Fibroblast of lung (primary cell): Measurements from ENCODE around the gene SLC7A6. TPM values are rescaled to one million over a fixed set of nuclear protein-coding genes. Genes with fewer than 3 reads are reported as not detected.

Experiments used
- DNase-seq, 2 donors: peaks; one replicate each; pipeline versions ENCODE4 v3.0.0 to v3.0.0-alpha.2; 2010; ENCODE audit warnings: low read depth in 2 of 2
- H2AFZ ChIP-seq: 2 replicates; pipeline ENCODE4 v1.5.1; 2012; ENCODE audit warnings: low read length, control low read depth, inconsistent platforms
- H3K27ac ChIP-seq: 2 replicates; pipeline ENCODE4 v1.5.1; 2011; ENCODE audit warnings: low read length, control low read depth; ENCODE audit not compliant: insufficient read depth
- H3K27me3 ChIP-seq: 2 replicates; pipeline ENCODE4 v1.5.1; 2011; ENCODE audit warnings: mild to moderate bottlenecking, low read length; ENCODE audit not compliant: control insufficient read depth, insufficient read depth
- H3K36me3 ChIP-seq: 2 replicates; pipeline ENCODE4 v1.5.1; 2011; ENCODE audit warnings: low read length; ENCODE audit not compliant: control insufficient read depth, insufficient read depth
- H3K4me1 ChIP-seq: 2 replicates; pipeline ENCODE4 v1.5.1; 2011; ENCODE audit warnings: low read length; ENCODE audit not compliant: control insufficient read depth, insufficient read depth; ENCODE audit errors: extremely low read depth
- H3K4me2 ChIP-seq: 2 replicates; pipeline ENCODE4 v1.5.1; 2011; ENCODE audit warnings: low read length, control low read depth; ENCODE audit not compliant: insufficient read depth; ENCODE audit errors: extremely low read depth
- H3K4me3 ChIP-seq, 4 experiments: fragments of 200-600 bp in 1 of 4; sonication (generic) in 1 of 4; replicated peaks in 1 of 4; 2 replicates each; pipeline ENCODE4 v1.5.1; 2011 to 2016; ENCODE audit warnings: low read length in 4 of 4, low read depth in 3 of 4, mild to moderate bottlenecking in 3 of 4, control low read depth in 2 of 4, inconsistent platforms in 1 of 4, mixed read lengths in 1 of 4; ENCODE audit not compliant: insufficient read depth in 1 of 4; ENCODE audit errors: control extremely low read depth in 1 of 4
- H3K79me2 ChIP-seq: 2 replicates; pipeline ENCODE4 v1.5.1; 2012; ENCODE audit warnings: mild to moderate bottlenecking, low read length, inconsistent platforms; ENCODE audit not compliant: control insufficient read depth, insufficient read depth
- H3K9ac ChIP-seq: 2 replicates; pipeline ENCODE4 v1.5.1; 2011; ENCODE audit warnings: mild to moderate bottlenecking, low read length, control low read depth; ENCODE audit not compliant: insufficient read depth
- H3K9me3 ChIP-seq: 2 replicates; pipeline ENCODE4 v1.5.1; 2012; ENCODE audit warnings: low read depth, low read length; ENCODE audit not compliant: control insufficient read depth, insufficient read depth
- H4K20me1 ChIP-seq: 2 replicates; pipeline ENCODE4 v1.5.1; 2011; ENCODE audit warnings: low read length; ENCODE audit not compliant: control insufficient read depth, insufficient read depth; ENCODE audit errors: extremely low read depth
- EZH2 ChIP-seq: IDR thresholded peaks from 2 replicates; pipeline ENCODE4 v1.5.1; 2012; ENCODE audit warnings: low read length, control low read depth, mild to moderate bottlenecking; ENCODE audit errors: missing control alignments
- polyA plus RNA-seq, 2 donors: library from polyadenylated mRNA; depleted of rRNA in 1 of 2; stranded (reverse) in 1 of 2; unstranded in 1 of 2; fragments of >200 nt; gene quantifications; 2 replicates each; pipeline ENCODE4 v1.2.1, GENCODE V29; 2011 to 2012; ENCODE audit warnings: missing spikeins in 1 of 2
- total RNA-seq: library from RNA; depleted of rRNA; stranded (reverse); fragments of >200 nt; gene quantifications from 2 replicates; pipeline ENCODE4 v1.2.1, GENCODE V29; 2014
- TF ChIP-seq, protein P1 (sequence below), 2 donors: IDR thresholded peaks in 1 of 2; conservative IDR thresholded peaks in 1 of 2; 1 replicate in 1 of 2; 2 replicates in 1 of 2; pipeline ENCODE4 v1.5.1; 2011 to 2012; ENCODE audit warnings: low read length in 2 of 2, control low read depth in 1 of 2, inconsistent platforms in 1 of 2, low read depth in 1 of 2, mild to moderate bottlenecking in 1 of 2

SLC7A6 gene
- total and polyA plus RNA-seq, 2 donors (not counting 1 experiment from before 2014, with no cell fraction given) = 11.9 to 19.0 TPM

DNA sequence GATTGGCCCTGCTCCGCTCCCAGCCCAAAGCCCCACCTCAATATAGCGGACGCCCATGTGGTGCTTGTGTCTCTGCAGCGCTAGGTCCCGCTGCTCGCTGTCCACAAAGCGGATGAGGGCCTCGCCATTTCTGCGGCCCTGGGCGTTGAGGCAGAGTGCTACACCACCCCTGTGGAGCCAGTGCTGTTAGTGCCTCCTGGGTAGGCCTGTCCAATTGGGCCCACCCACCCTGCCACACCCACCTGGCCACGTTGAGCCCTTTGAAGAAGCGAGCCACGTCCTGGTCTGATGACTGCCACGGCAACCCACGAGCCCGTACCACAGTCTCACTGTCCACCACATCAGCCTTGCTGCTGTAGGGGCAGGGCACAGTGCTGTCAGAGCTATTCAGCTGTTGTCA lies 32.0 kb upstream of the SLC7A6 start:
- no peak for TF ChIP-seq EZH2
- TF ChIP-seq, protein P1, sequence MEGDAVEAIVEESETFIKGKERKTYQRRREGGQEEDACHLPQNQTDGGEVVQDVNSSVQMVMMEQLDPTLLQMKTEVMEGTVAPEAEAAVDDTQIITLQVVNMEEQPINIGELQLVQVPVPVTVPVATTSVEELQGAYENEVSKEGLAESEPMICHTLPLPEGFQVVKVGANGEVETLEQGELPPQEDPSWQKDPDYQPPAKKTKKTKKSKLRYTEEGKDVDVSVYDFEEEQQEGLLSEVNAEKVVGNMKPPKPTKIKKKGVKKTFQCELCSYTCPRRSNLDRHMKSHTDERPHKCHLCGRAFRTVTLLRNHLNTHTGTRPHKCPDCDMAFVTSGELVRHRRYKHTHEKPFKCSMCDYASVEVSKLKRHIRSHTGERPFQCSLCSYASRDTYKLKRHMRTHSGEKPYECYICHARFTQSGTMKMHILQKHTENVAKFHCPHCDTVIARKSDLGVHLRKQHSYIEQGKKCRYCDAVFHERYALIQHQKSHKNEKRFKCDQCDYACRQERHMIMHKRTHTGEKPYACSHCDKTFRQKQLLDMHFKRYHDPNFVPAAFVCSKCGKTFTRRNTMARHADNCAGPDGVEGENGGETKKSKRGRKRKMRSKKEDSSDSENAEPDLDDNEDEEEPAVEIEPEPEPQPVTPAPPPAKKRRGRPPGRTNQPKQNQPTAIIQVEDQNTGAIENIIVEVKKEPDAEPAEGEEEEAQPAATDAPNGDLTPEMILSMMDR (conservative IDR thresholded peaks at IDR 0.05 in 1 of 2, IDR thresholded peaks at IDR 0.05 in 1 of 2; ENCODE audit: low read depth in 1 of 2, low read length in 2 of 2) = no peak
- no peak overlapping the region for H3K4me2 ChIP-seq
- H3K27me3 ChIP-seq = no peaks in the 10 kb centered on the region
- H2AFZ ChIP-seq = no peak overlapping the region
- peaks cover 6% of the 10 kb centered on the region for H3K4me1 ChIP-seq
- no peaks in the 10 kb centered on the region for H3K9me3 ChIP-seq
- H3K9ac ChIP-seq = no peak overlapping the region
- no peak overlapping the region for H3K4me3 ChIP-seq
- no peaks in the 10 kb centered on the region for H3K79me2 ChIP-seq
- H3K27ac ChIP-seq = no peak overlapping the region
- H4K20me1 ChIP-seq = no peaks in the 10 kb centered on the region
- H3K36me3 ChIP-seq = peaks cover 2% of the 10 kb centered on the region
- no peak for DNase-seq

DNA sequence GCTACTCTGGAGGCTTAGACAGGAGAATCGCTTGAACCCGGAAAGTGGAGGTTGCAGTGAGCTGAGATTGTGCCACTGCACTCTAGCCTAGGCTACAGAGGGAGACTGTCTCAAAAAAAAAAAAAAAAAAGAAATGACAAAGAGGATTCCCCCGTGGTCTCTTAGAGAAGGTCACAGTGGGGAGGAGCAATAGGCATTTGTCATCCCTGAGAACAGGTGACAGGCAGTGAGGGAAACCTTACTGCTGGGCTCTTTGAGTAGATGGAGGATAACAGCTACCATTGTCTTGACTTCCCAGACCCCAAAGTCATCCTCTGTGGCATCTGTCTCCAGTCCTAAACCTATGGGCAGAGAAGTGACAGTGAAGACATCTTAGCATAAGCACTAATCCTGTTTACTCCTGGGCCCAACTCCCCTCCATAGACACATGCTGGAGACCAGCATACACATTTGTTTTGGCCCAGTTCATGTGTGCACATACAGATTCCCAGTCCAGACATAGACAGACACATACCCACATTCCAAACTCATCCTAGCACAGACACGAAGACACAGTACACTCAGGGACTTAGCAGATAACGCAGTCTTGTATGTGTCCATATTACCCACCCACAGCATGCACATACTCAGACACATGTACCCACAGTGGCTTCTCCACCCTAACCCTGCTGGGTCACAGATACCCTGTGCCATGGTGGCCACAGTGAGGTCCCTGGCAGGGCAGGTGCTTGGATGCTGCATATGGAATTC lies 31.1 kb upstream of the SLC7A6 start:
- peaks cover 2% of the 10 kb centered on the region for H3K36me3 ChIP-seq
- no peak overlapping the region for H2AFZ ChIP-seq
- no peaks in the 10 kb centered on the region for H3K27me3 ChIP-seq
- H3K79me2 ChIP-seq = no peaks in the 10 kb centered on the region
- H3K9ac ChIP-seq = no peak overlapping the region
- no peaks in the 10 kb centered on the region for H4K20me1 ChIP-seq
- DNase-seq = no peak
- H3K9me3 ChIP-seq = no peaks in the 10 kb centered on the region
- H3K4me1 ChIP-seq = peaks cover 9% of the 10 kb centered on the region
- TF ChIP-seq EZH2 = no peak
- TF ChIP-seq, protein P1 (conservative IDR thresholded peaks at IDR 0.05 in 1 of 2, IDR thresholded peaks at IDR 0.05 in 1 of 2; ENCODE audit: low read depth in 1 of 2, low read length in 2 of 2) = no peak
- H3K4me3 ChIP-seq = no peak overlapping the region
- H3K4me2 ChIP-seq = no peak overlapping the region
- no peak overlapping the region for H3K27ac ChIP-seq

GRCh38 chr16:68233835-68234187 lies 30.5 kb upstream of the SLC7A6 start:
- DNase-seq = no peak
- no peaks in the 10 kb centered on the region for H3K79me2 ChIP-seq
- H3K4me3 ChIP-seq = no peak overlapping the region
- H3K4me2 ChIP-seq = no peak overlapping the region
- no peak for TF ChIP-seq EZH2
- H3K36me3 ChIP-seq = peaks cover 2% of the 10 kb centered on the region
- H3K27ac ChIP-seq = no peak overlapping the region
- no peaks in the 10 kb centered on the region for H4K20me1 ChIP-seq
- H3K9me3 ChIP-seq = no peaks in the 10 kb centered on the region
- H3K4me1 ChIP-seq = peaks cover 9% of the 10 kb centered on the region
- H2AFZ ChIP-seq = no peak overlapping the region
- no peak overlapping the region for H3K9ac ChIP-seq
- H3K27me3 ChIP-seq = no peaks in the 10 kb centered on the region
